DOHH2 (cell line): ENCODE measurements around the gene PTPN9.
"Not testable (repeated sequence)": the region's sequence is repeated elsewhere in the genome, so short reads cannot be mapped to it uniquely, and the experiment has no call there.

Experiments
- EZH2phosphoT487 ChIP-seq: fragments of 200-600 bp; sonication (generic); IDR thresholded peaks from 2 replicates; pipeline ENCODE4 v1.6.1; 2017; ENCODE audit warnings: borderline replicate concordance, mild to moderate bottlenecking, antibody characterized with exemption, low read length, moderate library complexity, mixed read lengths
- TF ChIP-seq, protein P1 (sequence below): fragments of 200-600 bp; sonication (generic); IDR thresholded peaks from one replicate; pipeline ENCODE4 v1.5.1; 2014; ENCODE audit warnings: antibody characterized with exemption, mild to moderate bottlenecking, low read depth, low read length; ENCODE audit not compliant: poor library complexity, severe bottlenecking

DNA sequence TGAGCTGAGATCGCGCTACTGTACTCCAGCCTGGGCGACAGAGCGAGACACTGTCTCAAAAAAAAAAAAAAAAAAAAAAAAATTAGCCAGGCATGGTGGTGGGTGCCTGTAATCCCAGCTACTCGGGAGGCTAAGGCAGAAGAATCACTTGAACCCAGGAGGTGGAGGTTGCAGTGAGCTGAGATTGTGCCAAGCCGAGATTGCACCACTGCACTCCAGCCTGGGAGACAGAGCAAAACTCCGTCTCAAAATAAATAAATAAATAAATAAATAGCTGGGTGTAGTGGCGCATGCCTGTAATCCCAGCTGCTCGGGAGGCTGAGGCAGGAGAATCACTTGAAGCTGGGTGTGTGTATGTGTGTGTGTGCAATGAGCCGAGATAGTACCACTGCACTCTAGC is 133.8 kb downstream of the PTPN9 start:
- TF ChIP-seq, protein P1, sequence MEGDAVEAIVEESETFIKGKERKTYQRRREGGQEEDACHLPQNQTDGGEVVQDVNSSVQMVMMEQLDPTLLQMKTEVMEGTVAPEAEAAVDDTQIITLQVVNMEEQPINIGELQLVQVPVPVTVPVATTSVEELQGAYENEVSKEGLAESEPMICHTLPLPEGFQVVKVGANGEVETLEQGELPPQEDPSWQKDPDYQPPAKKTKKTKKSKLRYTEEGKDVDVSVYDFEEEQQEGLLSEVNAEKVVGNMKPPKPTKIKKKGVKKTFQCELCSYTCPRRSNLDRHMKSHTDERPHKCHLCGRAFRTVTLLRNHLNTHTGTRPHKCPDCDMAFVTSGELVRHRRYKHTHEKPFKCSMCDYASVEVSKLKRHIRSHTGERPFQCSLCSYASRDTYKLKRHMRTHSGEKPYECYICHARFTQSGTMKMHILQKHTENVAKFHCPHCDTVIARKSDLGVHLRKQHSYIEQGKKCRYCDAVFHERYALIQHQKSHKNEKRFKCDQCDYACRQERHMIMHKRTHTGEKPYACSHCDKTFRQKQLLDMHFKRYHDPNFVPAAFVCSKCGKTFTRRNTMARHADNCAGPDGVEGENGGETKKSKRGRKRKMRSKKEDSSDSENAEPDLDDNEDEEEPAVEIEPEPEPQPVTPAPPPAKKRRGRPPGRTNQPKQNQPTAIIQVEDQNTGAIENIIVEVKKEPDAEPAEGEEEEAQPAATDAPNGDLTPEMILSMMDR: not testable (repeated sequence)
- TF ChIP-seq EZH2phosphoT487: not testable (repeated sequence)
